ENCODE data around the gene ARHGEF2.

DNA sequence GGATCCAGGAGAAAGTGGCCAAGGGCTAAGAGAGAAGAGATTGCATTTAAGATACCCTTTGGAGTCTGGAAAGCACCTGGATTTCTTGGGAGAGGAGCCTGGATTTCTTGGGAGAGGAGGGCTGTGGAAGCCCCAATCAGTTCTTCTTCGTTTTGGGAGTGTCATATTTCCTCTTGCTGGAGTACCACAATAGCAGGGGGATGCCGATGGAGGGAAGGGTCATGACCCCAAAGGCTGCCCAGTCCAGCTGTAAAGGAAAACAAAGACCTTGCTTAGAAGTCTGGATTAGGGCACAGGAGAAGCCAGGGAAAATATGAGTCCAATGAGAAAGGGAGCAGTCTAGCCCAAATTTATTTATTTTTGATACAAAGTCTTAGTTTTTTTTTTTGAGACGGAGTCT is 31.1 kb upstream of the ARHGEF2 start:
- TF ChIP-seq, protein P1, sequence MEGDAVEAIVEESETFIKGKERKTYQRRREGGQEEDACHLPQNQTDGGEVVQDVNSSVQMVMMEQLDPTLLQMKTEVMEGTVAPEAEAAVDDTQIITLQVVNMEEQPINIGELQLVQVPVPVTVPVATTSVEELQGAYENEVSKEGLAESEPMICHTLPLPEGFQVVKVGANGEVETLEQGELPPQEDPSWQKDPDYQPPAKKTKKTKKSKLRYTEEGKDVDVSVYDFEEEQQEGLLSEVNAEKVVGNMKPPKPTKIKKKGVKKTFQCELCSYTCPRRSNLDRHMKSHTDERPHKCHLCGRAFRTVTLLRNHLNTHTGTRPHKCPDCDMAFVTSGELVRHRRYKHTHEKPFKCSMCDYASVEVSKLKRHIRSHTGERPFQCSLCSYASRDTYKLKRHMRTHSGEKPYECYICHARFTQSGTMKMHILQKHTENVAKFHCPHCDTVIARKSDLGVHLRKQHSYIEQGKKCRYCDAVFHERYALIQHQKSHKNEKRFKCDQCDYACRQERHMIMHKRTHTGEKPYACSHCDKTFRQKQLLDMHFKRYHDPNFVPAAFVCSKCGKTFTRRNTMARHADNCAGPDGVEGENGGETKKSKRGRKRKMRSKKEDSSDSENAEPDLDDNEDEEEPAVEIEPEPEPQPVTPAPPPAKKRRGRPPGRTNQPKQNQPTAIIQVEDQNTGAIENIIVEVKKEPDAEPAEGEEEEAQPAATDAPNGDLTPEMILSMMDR (IDR thresholded peaks at IDR 0.05; ENCODE audit: low read depth, low read length, poor library complexity, severe bottlenecking), result no peak
- no peak for TF ChIP-seq EZH2phosphoT487 (IDR thresholded peaks at IDR 0.05; ENCODE audit: borderline replicate concordance, low read length)
